Activated CD4-positive, alpha-beta T cell treated with anti-CD3 and anti-CD28 coated beads, Interleukin-2, amount 50 U/mL, for 4 hours (primary cell): ENCODE data around the gene C6orf89.

ENCODE experiments used
- DNase-seq, 2 experiments: peaks; one replicate each; pipeline ENCODE4 v3.0.0-alpha.2; 2020

Gene C6orf89

GRCh38 chr6:36853325-36853724, 32.4 kb upstream of the C6orf89 start:
- DNase-seq, result no peak

- DNase-seq, result no peak
Measured at GRCh38 chr6:36855750-36856149, 30.0 kb upstream of the C6orf89 start.

GRCh38 chr6:36856277-36856676, 29.5 kb upstream of the C6orf89 start:
- DNase-seq, result no peak

GRCh38 chr6:36857325-36857724, 28.4 kb upstream of the C6orf89 start:
- DNase-seq, result no peak

- no peak for DNase-seq
Measured at GRCh38 chr6:36858407-36858981, 27.3 kb upstream of the C6orf89 start.

GRCh38 chr6:36860126-36860525, 25.6 kb upstream of the C6orf89 start:
- no peak for DNase-seq

- DNase-seq, result no peak
Measured at GRCh38 chr6:36862164-36862847, 23.4 kb upstream of the C6orf89 start.

GRCh38 chr6:36862848-36863382, 22.8 kb upstream of the C6orf89 start:
- no peak for DNase-seq

- no peak for DNase-seq
Measured at GRCh38 chr6:36863670-36864540, 21.8 kb upstream of the C6orf89 start.

GRCh38 chr6:36865835-36866234, 19.9 kb upstream of the C6orf89 start:
- DNase-seq, result no peak

- no peak for DNase-seq
Measured at GRCh38 chr6:36867471-36868224, 18.1 kb upstream of the C6orf89 start.

- no peak for DNase-seq
Measured at GRCh38 chr6:36871686-36872085, 14.1 kb upstream of the C6orf89 start.

- no peak for DNase-seq
Measured at GRCh38 chr6:36873115-36873514, 12.6 kb upstream of the C6orf89 start.

GRCh38 chr6:36873612-36874442, 11.9 kb upstream of the C6orf89 start:
- no peak for DNase-seq

GRCh38 chr6:36874443-36875249, 11.1 kb upstream of the C6orf89 start, which contains the start of gene PPIL1:
TSS of gene PPIL1 (minus strand) at chr6:36874803. CDS start at chr6:36874772, 31 bp downstream.
- peak; percentile 80 to 81 for DNase-seq

GRCh38 chr6:36875250-36875633, 10.5 kb upstream of the C6orf89 start:
- no peak for DNase-seq

GRCh38 chr6:36884610-36885009, 1.1 kb upstream of the C6orf89 start:
- no peak for DNase-seq

- no peak for DNase-seq
Measured at GRCh38 chr6:36886950-36887618, 1.3 kb downstream of the C6orf89 start.

GRCh38 chr6:36888115-36888643, 2.4 kb downstream of the C6orf89 start:
- no peak for DNase-seq
